DOHH2 (cell line): Measurements from ENCODE around the gene FSTL4.

ENCODE experiments used
- H3F3A ChIP-seq: fragments of 200-600 bp; sonication (generic), shearing (Covaris generic); 2 replicates; pipeline ENCODE4 v1.6.0; 2016; ENCODE audit warnings: antibody characterized with exemption, mild to moderate bottlenecking; ENCODE audit not compliant: control insufficient read depth, insufficient read depth
- H3K27ac ChIP-seq: fragments of 200-600 bp; sonication (generic); 2 replicates; pipeline ENCODE4 v1.5.1; 2014; ENCODE audit warnings: low read depth, mild to moderate bottlenecking, low read length, moderate library complexity
- H3K27me3 ChIP-seq: fragments of 200-600 bp; sonication (generic); 2 replicates; pipeline ENCODE4 v1.6.1; 2014; ENCODE audit warnings: mild to moderate bottlenecking, low read length, mixed read lengths; ENCODE audit not compliant: control insufficient read depth
- H3K36me3 ChIP-seq: fragments of 200-600 bp; sonication (generic); 2 replicates; pipeline ENCODE4 v1.6.1; 2014; ENCODE audit warnings: mild to moderate bottlenecking, low read length, moderate library complexity, mixed read lengths; ENCODE audit not compliant: control insufficient read depth
- H3K4me1 ChIP-seq: fragments of 200-600 bp; sonication (generic); 2 replicates; pipeline ENCODE4 v1.6.1; 2014; ENCODE audit warnings: mild to moderate bottlenecking, low read length, mixed read lengths; ENCODE audit not compliant: control insufficient read depth
- H3K4me2 ChIP-seq: fragments of 200-600 bp; sonication (generic); 2 replicates; pipeline ENCODE4 v1.6.0; 2014; ENCODE audit warnings: mild to moderate bottlenecking, low read length, moderate library complexity
- H3K4me3 ChIP-seq: fragments of 200-600 bp; sonication (generic); 2 replicates; pipeline ENCODE4 v1.5.1; 2014; ENCODE audit warnings: mild to moderate bottlenecking, low read length, mixed read lengths
- H3K79me2 ChIP-seq: fragments of 200-600 bp; sonication (generic); 2 replicates; pipeline ENCODE4 v1.6.1; 2014; ENCODE audit warnings: mild to moderate bottlenecking, low read length, mixed read lengths; ENCODE audit not compliant: control insufficient read depth
- H3K9me2 ChIP-seq: fragments of 200-600 bp; sonication (generic); replicated peaks from 2 replicates; pipeline ENCODE4 v1.6.1; 2014; ENCODE audit warnings: mild to moderate bottlenecking, low read length, mixed read lengths; ENCODE audit not compliant: control insufficient read depth
- H3K9me3 ChIP-seq: fragments of 200-600 bp; sonication (generic); 2 replicates; pipeline ENCODE4 v1.6.1; 2014; ENCODE audit warnings: antibody characterized with exemption, low read length, mixed read lengths; ENCODE audit not compliant: control insufficient read depth, insufficient read depth
- H4K20me1 ChIP-seq: fragments of 200-600 bp; sonication (generic); 2 replicates; pipeline ENCODE4 v1.6.0; 2014; ENCODE audit warnings: low read depth, mild to moderate bottlenecking, antibody characterized with exemption, low read length, moderate library complexity; ENCODE audit not compliant: control insufficient read depth, insufficient read depth
- EZH2phosphoT487 ChIP-seq: fragments of 200-600 bp; sonication (generic); IDR thresholded peaks from 2 replicates; pipeline ENCODE4 v1.6.1; 2017; ENCODE audit warnings: borderline replicate concordance, mild to moderate bottlenecking, antibody characterized with exemption, low read length, moderate library complexity, mixed read lengths
- TF ChIP-seq, protein P1 (sequence below): fragments of 200-600 bp; sonication (generic); IDR thresholded peaks from one replicate; pipeline ENCODE4 v1.5.1; 2014; ENCODE audit warnings: antibody characterized with exemption, mild to moderate bottlenecking, low read depth, low read length; ENCODE audit not compliant: poor library complexity, severe bottlenecking

Gene FSTL4

GRCh38 chr5:133368916-133369783 lies 243.2 kb downstream of the FSTL4 start:
- H3K9me3 ChIP-seq = no peaks in the 10 kb centered on the region
- H3K36me3 ChIP-seq = no peaks in the 10 kb centered on the region
- H3F3A ChIP-seq = no peaks in the 10 kb centered on the region
- H3K4me3 ChIP-seq = no peak overlapping the region
- no peaks in the 10 kb centered on the region for H3K4me1 ChIP-seq
- TF ChIP-seq, protein P1, sequence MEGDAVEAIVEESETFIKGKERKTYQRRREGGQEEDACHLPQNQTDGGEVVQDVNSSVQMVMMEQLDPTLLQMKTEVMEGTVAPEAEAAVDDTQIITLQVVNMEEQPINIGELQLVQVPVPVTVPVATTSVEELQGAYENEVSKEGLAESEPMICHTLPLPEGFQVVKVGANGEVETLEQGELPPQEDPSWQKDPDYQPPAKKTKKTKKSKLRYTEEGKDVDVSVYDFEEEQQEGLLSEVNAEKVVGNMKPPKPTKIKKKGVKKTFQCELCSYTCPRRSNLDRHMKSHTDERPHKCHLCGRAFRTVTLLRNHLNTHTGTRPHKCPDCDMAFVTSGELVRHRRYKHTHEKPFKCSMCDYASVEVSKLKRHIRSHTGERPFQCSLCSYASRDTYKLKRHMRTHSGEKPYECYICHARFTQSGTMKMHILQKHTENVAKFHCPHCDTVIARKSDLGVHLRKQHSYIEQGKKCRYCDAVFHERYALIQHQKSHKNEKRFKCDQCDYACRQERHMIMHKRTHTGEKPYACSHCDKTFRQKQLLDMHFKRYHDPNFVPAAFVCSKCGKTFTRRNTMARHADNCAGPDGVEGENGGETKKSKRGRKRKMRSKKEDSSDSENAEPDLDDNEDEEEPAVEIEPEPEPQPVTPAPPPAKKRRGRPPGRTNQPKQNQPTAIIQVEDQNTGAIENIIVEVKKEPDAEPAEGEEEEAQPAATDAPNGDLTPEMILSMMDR = no peak
- no peak for TF ChIP-seq EZH2phosphoT487
- H3K9me2 ChIP-seq = no peaks in the 10 kb centered on the region
- peaks cover 23% of the 10 kb centered on the region for H3K27me3 ChIP-seq
- H4K20me1 ChIP-seq = no peaks in the 10 kb centered on the region
- H3K4me2 ChIP-seq = no peak overlapping the region
- H3K79me2 ChIP-seq = no peaks in the 10 kb centered on the region
- no peak overlapping the region for H3K27ac ChIP-seq

DNA sequence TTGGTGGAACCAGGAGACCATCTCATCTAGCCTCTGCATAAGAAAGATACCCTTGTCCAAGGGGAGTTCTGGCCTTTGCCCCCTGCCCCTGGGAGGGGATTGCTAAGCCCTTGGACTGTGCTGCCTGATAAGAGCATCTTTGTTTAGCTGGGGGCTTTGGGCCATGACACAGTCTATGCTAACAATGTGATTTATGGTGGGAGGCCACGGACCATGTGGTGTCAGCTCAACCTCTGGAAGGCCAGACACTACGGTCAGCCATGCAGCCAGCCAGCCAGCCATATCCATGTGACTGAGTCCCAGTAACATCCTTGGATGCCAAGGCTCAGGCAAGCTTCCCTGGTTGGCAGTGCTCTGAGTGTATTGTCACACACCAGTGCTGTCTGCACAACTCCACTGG lies 244.4 kb downstream of the FSTL4 start:
- Histone ChIP-seq H4K20me1 (no peaks in the 10 kb centered on the region), H3K27me3 (peaks cover 25% of the 10 kb centered on the region), H3K4me1 (no peaks in the 10 kb centered on the region), H3K9me3 (no peaks in the 10 kb centered on the region), H3F3A (no peaks in the 10 kb centered on the region), H3K27ac (no peak overlapping the region), H3K36me3 (no peaks in the 10 kb centered on the region), H3K9me2 (no peaks in the 10 kb centered on the region), H3K79me2 (no peaks in the 10 kb centered on the region), H3K4me3 (no peak overlapping the region), H3K4me2 (no peak overlapping the region)
- no peak for TF ChIP-seq EZH2phosphoT487
- TF ChIP-seq, protein P1 = no peak

- Histone ChIP-seq H3K27me3 (peaks cover 20% of the 10 kb centered on the region), H3K36me3 (no peaks in the 10 kb centered on the region), H3K27ac (no peak overlapping the region), H3K79me2 (no peaks in the 10 kb centered on the region), H3K4me2 (no peak overlapping the region), H3K4me3 (no peak overlapping the region), H3K9me3 (no peaks in the 10 kb centered on the region), H3K9me2 (no peaks in the 10 kb centered on the region), H4K20me1 (no peaks in the 10 kb centered on the region), H3K4me1 (no peaks in the 10 kb centered on the region), H3F3A (no peaks in the 10 kb centered on the region)
- TF ChIP-seq, protein P1 = no peak
- TF ChIP-seq EZH2phosphoT487 = no peak
Measured at GRCh38 chr5:133367071-133367786, 245.1 kb downstream of the FSTL4 start.
